Muscle layer of duodenum (tissue), 2 donors: ENCODE data around the gene CTNNA2.

Source experiments
- H3K27ac ChIP-seq: one replicate; pipeline ENCODE4 v1.7.0; 2013; ENCODE audit warnings: mild to moderate bottlenecking, low read length
- H3K27me3 ChIP-seq: one replicate; pipeline ENCODE4 v1.7.0; 2013; ENCODE audit warnings: low read depth, mild to moderate bottlenecking, control low read depth, low read length
- H3K36me3 ChIP-seq, 2 donors: one replicate each; pipeline ENCODE4 v1.7.0; 2013; ENCODE audit warnings: low read length in 2 of 2, control low read depth in 1 of 2, mild to moderate bottlenecking in 1 of 2; ENCODE audit not compliant: insufficient read depth in 2 of 2, control insufficient read depth in 1 of 2
- H3K4me1 ChIP-seq, 2 donors: one replicate each; pipeline ENCODE4 v1.7.0; 2013; ENCODE audit warnings: low read length in 2 of 2, mild to moderate bottlenecking in 2 of 2, control low read depth in 1 of 2, moderate library complexity in 1 of 2; ENCODE audit not compliant: insufficient read depth in 2 of 2, control insufficient read depth in 1 of 2
- H3K4me3 ChIP-seq, 2 donors: one replicate each; pipeline ENCODE4 v1.7.0; 2013; ENCODE audit warnings: low read length in 2 of 2, low read depth in 1 of 2, mild to moderate bottlenecking in 1 of 2
- H3K9me3 ChIP-seq, 2 donors: one replicate each; pipeline ENCODE4 v1.7.0; 2013; ENCODE audit warnings: low read length in 2 of 2, control low read depth in 1 of 2, mild to moderate bottlenecking in 1 of 2; ENCODE audit not compliant: control insufficient read depth in 1 of 2
- donor health status: healthy.

Gene CTNNA2

DNA sequence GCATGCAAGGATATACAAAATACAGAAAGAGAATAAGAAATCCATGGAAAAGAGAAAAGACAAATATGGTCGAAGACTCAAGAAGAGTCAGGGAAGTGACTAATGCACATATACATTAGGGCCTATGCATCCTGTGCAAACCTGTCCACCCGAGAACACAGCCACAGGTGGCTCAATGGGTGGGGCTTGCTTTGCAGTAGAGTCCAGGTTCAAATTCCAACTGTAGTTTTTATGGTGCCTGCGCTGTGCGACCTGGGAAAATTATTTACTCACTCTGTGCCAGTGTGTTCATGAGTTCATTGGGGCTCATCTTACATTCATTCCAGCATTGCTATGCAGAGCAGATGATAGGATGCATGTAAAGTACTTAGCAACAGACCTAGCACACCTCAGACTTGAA lies 244.7 kb downstream of the CTNNA2 start:
- H3K9me3 ChIP-seq: no peaks in the 10 kb centered on the region
- no peaks in the 10 kb centered on the region for H3K36me3 ChIP-seq
- no peaks in the 10 kb centered on the region for H3K27me3 ChIP-seq
- no peaks in the 10 kb centered on the region for H3K4me1 ChIP-seq
- no peak overlapping the region for H3K4me3 ChIP-seq
- no peak overlapping the region for H3K27ac ChIP-seq

DNA sequence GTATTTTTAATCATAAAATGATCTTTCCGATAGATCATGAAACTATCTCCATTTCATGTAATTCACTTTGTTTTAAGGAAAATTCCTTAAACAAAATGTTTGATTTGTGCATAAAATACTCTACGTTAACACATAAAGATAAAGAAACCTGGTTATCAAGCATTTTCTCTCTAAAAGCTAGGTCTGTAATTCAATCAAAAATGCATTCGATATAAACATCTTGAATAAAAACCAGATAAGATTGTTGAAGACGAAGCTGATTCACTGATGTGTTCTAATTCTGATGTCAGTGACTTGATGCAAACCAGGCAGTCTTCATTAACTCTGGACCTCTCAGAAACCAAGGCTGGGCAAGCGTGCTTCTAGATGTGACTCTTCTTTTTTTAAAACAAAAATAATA lies 245.2 kb downstream of the CTNNA2 start:
- Histone ChIP-seq H3K27me3 (no peaks in the 10 kb centered on the region), H3K9me3 (no peaks in the 10 kb centered on the region), H3K4me3 (no peak overlapping the region), H3K36me3 (no peaks in the 10 kb centered on the region), H3K27ac (no peak overlapping the region), H3K4me1 (no peaks in the 10 kb centered on the region)

DNA sequence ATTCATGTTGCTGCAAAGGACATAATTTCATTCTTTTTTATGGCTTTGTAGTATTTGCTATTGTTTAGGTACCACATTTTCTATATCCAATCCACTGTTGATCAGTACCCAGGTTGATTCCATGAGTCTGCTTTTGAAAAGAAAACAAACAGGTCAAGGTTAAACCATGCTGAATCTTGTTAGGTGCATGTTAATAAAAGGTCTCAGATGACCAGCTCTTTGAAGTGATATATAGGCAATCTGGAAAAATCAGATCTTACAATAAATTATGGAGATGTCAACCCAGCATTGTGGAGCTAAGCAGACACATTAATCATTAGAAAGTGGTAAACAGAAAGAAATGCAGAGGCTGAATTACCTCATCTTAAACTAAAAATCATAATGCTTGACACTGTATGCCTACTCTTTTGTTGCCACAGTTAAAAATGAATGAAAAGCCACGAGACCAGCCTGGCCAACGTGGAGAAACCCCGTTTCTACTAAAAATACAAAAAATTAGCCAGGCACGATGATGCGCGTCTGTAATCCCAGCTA lies 246.0 kb downstream of the CTNNA2 start:
- H3K4me3 ChIP-seq: no peak overlapping the region
- no peaks in the 10 kb centered on the region for H3K9me3 ChIP-seq
- H3K4me1 ChIP-seq: no peaks in the 10 kb centered on the region
- H3K27ac ChIP-seq: no peak overlapping the region
- H3K27me3 ChIP-seq: no peaks in the 10 kb centered on the region
- no peaks in the 10 kb centered on the region for H3K36me3 ChIP-seq

DNA sequence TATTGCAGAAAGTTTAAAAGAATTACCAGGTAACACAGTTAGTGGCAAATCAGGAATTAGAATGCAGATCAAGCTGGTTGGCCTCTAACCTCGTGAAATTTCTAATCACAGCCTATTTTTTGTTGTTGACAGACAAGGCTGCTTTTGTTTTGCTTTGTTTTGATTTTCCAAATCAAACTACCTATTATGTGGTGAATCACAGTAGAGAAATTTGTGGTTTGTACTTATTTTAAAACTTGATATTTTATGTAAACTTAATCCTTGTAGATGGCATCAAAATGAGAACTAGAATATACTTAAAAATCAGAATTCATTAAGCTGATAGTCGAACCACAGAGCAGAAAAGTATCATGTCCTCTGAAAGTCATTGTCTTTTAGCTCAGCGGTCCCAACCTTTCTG lies 258.1 kb downstream of the CTNNA2 start:
- Histone ChIP-seq H3K27ac (no peak overlapping the region), H3K4me1 (no peaks in the 10 kb centered on the region), H3K27me3 (no peaks in the 10 kb centered on the region), H3K9me3 (no peaks in the 10 kb centered on the region), H3K36me3 (no peaks in the 10 kb centered on the region), H3K4me3 (no peak overlapping the region)

DNA sequence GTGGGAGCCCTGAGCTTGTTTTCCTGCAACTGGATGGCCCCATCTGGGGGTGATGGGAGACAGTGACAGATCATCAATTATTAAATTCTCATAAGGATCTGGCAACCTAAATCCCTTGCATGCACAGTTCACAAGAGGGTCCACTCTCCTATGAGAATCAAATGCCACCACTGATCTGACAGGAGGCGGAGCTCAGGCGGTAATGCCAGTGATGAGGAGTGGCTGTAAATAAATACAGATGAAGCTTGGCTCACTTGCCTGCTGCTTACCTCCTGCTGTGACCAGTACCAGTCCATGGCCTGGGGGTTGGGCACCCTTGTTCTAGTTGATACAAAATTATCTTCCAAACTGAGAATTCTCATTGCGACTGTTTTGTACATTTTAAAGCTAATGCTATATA lies 258.6 kb downstream of the CTNNA2 start:
- Histone ChIP-seq H3K27ac (no peak overlapping the region), H3K4me1 (no peaks in the 10 kb centered on the region), H3K4me3 (no peak overlapping the region), H3K9me3 (no peaks in the 10 kb centered on the region), H3K36me3 (no peaks in the 10 kb centered on the region), H3K27me3 (no peaks in the 10 kb centered on the region)

DNA sequence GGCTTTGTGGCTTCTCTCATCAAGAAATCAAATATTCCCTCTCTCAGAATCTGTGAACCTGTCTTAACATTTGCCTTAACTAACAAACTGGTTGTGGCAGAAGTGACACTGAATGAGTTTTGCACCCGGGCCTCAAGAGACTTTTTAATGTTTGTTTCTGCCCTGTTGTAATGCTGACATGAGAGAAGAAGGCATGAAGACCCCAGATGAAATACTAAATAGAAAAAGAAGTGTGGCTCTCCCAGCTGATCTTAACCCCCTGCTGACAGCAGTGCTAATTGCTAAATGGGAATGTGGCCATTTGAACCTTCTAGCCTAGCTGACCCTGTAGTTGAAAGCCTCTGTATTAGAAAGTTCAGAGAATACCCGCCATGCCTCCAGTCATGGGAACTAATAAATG lies 261.2 kb downstream of the CTNNA2 start:
- Histone ChIP-seq H3K36me3 (no peaks in the 10 kb centered on the region), H3K4me1 (no peaks in the 10 kb centered on the region), H3K27me3 (no peaks in the 10 kb centered on the region), H3K4me3 (no peak overlapping the region), H3K9me3 (no peaks in the 10 kb centered on the region), H3K27ac (no peak overlapping the region)

DNA sequence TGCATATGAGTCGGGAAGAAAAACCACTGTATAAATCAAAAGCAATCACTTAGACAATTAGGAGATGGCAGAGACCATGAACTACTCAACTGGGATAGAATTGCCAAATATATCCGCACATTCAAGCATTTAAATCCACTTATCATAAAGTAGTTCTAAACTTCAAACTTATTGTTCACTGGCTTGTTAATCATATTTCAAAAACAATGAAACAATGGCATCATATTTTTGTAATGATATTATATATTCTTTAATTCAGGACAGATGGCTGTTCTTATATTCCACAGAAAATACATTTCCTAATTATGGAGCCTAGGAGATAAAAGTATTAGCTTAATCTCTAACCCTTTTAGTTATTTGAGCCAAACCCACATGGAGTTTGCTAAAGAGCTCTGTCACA lies 263.6 kb downstream of the CTNNA2 start:
- Histone ChIP-seq H3K4me3 (no peak overlapping the region), H3K4me1 (no peaks in the 10 kb centered on the region), H3K36me3 (no peaks in the 10 kb centered on the region), H3K9me3 (no peaks in the 10 kb centered on the region), H3K27ac (no peak overlapping the region), H3K27me3 (no peaks in the 10 kb centered on the region)

DNA sequence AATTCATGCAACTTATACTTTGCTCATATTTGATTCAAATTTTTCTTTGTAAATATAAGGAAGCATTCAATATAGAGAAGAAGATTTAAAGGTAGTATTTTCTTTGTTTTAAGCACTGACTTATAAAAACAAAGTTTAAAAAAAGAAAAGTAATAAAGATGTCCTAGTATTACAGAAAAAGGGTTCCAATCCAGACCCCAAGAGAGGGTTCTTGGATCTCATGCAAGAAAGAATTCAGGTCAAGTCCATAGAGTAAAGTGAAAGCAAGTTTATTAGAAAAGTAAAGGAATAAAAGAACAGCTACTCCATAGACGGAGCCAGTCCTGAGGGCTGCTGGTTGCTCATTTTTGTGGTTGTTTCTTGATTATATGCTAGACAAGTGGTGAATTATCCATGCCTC lies 267.9 kb downstream of the CTNNA2 start:
- Histone ChIP-seq H3K4me1 (no peaks in the 10 kb centered on the region), H3K36me3 (no peaks in the 10 kb centered on the region), H3K27ac (no peak overlapping the region), H3K4me3 (no peak overlapping the region), H3K9me3 (no peaks in the 10 kb centered on the region), H3K27me3 (no peaks in the 10 kb centered on the region)

DNA sequence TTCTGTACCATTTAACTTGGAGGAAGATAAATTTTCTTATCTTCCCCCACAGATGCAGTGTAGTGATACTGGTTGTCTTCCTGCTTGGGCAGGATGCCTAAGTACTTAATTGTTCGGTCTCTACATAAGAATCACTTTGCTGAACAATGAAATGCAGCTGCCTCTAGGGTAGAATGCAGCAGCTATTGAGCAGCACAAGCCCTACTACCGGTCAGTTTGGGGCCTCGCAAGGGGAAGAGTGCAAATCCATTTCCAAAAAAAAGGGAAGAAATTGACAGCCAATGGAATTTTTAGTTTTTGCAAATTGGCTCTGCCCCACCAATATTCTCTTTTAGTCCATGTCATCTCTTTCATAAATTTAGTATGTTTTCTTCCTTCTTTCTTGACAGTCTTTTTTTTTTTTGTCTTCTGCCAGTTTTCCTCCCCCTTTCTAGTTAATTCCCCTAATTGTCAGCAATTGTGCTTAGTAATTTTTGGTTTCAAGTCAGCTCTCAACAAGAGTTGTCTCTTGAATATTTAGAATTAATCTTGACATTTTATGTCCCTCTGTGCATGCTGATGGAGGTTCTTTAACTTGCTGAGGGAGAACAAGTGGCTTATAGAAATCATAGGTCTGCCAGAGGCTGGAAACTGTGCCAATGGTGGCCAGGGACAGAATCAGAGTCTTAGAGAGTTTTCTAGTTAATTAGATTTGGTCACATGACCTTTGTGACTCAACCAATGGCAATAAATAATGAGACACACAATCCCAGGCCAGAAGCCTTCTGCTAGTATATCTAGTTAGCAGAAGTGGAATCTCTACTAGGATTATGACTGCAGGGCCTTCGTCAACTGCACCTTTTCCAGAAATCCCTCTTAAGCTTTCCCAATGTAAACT lies 270.0 kb downstream of the CTNNA2 start:
- H3K27ac ChIP-seq: no peak overlapping the region
- no peak overlapping the region for H3K4me3 ChIP-seq
- no peaks in the 10 kb centered on the region for H3K9me3 ChIP-seq
- H3K4me1 ChIP-seq: no peaks in the 10 kb centered on the region
- H3K36me3 ChIP-seq: no peaks in the 10 kb centered on the region
- H3K27me3 ChIP-seq: no peaks in the 10 kb centered on the region

DNA sequence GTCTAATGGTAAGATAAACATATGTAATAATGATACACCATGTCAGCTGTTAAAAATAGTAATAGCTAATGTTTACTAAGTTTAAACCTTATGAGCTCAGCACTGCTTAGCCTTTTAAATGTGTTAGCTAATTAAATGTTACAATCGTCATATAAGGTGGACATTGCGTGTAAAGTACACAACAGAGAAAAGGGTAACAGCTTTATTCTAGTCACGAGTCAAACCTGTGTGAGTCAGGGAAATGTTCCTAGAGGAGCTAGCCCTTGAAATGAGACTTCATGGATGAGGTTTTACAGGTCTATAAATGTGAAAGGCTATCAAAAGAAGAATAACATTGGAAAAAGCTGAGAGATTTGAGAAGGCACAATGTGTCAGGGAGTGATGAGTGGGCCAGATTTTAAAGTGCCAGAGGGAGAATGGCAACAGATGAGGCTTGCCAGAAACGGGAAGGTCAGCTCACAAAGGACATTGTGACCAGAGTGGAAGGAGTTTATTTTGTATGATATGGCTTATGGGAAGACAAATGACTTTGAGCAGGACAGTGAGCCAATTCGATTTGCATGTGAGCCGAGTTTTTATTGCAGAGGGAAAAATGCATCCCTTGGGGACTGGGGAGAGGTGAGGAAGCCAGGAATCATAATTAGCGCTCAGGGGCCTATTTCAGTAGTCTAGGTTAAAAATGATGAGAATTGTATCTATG lies 276.3 kb downstream of the CTNNA2 start:
- no peak overlapping the region for H3K4me3 ChIP-seq
- no peaks in the 10 kb centered on the region for H3K9me3 ChIP-seq
- no peaks in the 10 kb centered on the region for H3K36me3 ChIP-seq
- no peaks in the 10 kb centered on the region for H3K27me3 ChIP-seq
- H3K4me1 ChIP-seq: no peaks in the 10 kb centered on the region
- H3K27ac ChIP-seq: no peak overlapping the region

DNA sequence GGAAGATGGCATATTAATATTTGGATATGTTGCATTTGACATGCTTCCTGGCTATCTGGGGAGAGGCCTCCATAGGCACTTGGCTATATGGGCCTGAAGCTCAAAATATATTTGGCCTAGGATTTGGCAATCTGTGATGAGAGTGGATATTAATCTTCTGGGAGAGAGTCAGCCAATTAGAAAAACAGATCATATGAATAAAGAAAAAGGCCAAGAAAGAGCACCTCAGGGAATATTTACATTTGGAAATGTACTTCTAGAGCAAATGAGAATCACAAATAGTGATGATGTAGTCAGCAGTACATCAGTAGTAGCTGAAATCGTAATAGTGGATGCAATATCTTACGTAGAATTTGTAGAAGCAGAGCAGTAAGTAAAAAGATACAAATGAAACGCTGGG lies 277.0 kb downstream of the CTNNA2 start:
- Histone ChIP-seq H3K27me3 (no peaks in the 10 kb centered on the region), H3K36me3 (no peaks in the 10 kb centered on the region), H3K27ac (no peak overlapping the region), H3K4me3 (no peak overlapping the region), H3K9me3 (no peaks in the 10 kb centered on the region), H3K4me1 (no peaks in the 10 kb centered on the region)
